ENCODE data around the gene TMEM127.

TMEM127 gene

GRCh38 chr2:96250188-96250587 is 15.6 kb downstream of the TMEM127 start:
- TF ChIP-seq CTCF (IDR thresholded peaks at IDR 0.05): no peak
- Histone ChIP-seq H3K4me1 (ENCODE audit: control insufficient read depth in 1 of 2, insufficient read depth in 1 of 2, low read depth in 1 of 2, low read length in 1 of 2) (peaks cover 25 to 42% of the 10 kb centered on the region in 2 experiments), H3K36me3 (peaks cover 71% of the 10 kb centered on the region), H3K4me3 (ENCODE audit: low read depth in 1 of 2, low read length in 1 of 2) (no peak overlapping the region), H3K9me3 (no peaks in the 10 kb centered on the region), H3K27me3 (no peaks in the 10 kb centered on the region), H3K27ac (peak overlapping the region; percentile 99)

GRCh38 chr2:96249654-96250053 is 16.1 kb downstream of the TMEM127 start:
- no peaks in the 10 kb centered on the region for H3K27me3 ChIP-seq
- H3K36me3 ChIP-seq: peaks cover 65% of the 10 kb centered on the region
- peak overlapping the region; percentile 99 for H3K27ac ChIP-seq
- no peak for TF ChIP-seq CTCF (IDR thresholded peaks at IDR 0.05)
- H3K9me3 ChIP-seq: no peaks in the 10 kb centered on the region
- H3K4me3 ChIP-seq (ENCODE audit: low read depth in 1 of 2, low read length in 1 of 2): no peak overlapping the region
- H3K4me1 ChIP-seq (ENCODE audit: control insufficient read depth in 1 of 2, insufficient read depth in 1 of 2, low read depth in 1 of 2, low read length in 1 of 2): peaks cover 26 to 42% of the 10 kb centered on the region in 2 experiments

GRCh38 chr2:96248624-96249023 is 17.2 kb downstream of the TMEM127 start:
- no peak for TF ChIP-seq CTCF (IDR thresholded peaks at IDR 0.05)
- Histone ChIP-seq H3K4me3 (ENCODE audit: low read depth in 1 of 2, low read length in 1 of 2) (no peak overlapping the region), H3K27ac (peak overlapping the region; percentile 99), H3K27me3 (no peaks in the 10 kb centered on the region), H3K9me3 (no peaks in the 10 kb centered on the region), H3K4me1 (ENCODE audit: control insufficient read depth in 1 of 2, insufficient read depth in 1 of 2, low read depth in 1 of 2, low read length in 1 of 2) (peaks cover 36 to 45% of the 10 kb centered on the region in 2 experiments), H3K36me3 (peaks cover 55% of the 10 kb centered on the region)

- Histone ChIP-seq H3K27ac (peak overlapping the region; percentile 99), H3K4me1 (ENCODE audit: control insufficient read depth in 1 of 2, insufficient read depth in 1 of 2, low read depth in 1 of 2, low read length in 1 of 2) (peaks cover 43 to 52% of the 10 kb centered on the region in 2 experiments), H3K4me3 (ENCODE audit: low read depth in 1 of 2, low read length in 1 of 2) (no peak overlapping the region), H3K36me3 (peaks cover 48% of the 10 kb centered on the region), H3K27me3 (no peaks in the 10 kb centered on the region), H3K9me3 (no peaks in the 10 kb centered on the region)
- no peak for TF ChIP-seq CTCF (IDR thresholded peaks at IDR 0.05)
Measured at GRCh38 chr2:96247896-96248295, 17.9 kb downstream of the TMEM127 start.

- no peak for TF ChIP-seq CTCF (IDR thresholded peaks at IDR 0.05)
- Histone ChIP-seq H3K27me3 (no peaks in the 10 kb centered on the region), H3K9me3 (no peaks in the 10 kb centered on the region), H3K36me3 (peaks cover 39% of the 10 kb centered on the region), H3K4me1 (ENCODE audit: control insufficient read depth in 1 of 2, insufficient read depth in 1 of 2, low read depth in 1 of 2, low read length in 1 of 2) (peaks cover 52 to 61% of the 10 kb centered on the region in 2 experiments), H3K27ac (peak overlapping the region; percentile 99), H3K4me3 (ENCODE audit: low read depth in 1 of 2, low read length in 1 of 2) (no peak overlapping the region)
Measured at GRCh38 chr2:96247009-96247408, 18.8 kb downstream of the TMEM127 start.
